Stimulated activated CD4-positive, alpha-beta T cell treated with anti-CD3 and anti-CD28 coated beads, TNF-alpha, amount 100 ng/mL, for 1 hour (primary cell): Measurements from ENCODE around the gene LTA4H.

Experiments
- DNase-seq, 3 donors: peaks; one replicate each; pipeline ENCODE4 v3.0.0-alpha.2; 2020; ENCODE audit warnings: low read depth in 3 of 3, low spot score in 1 of 3

Gene LTA4H

DNA sequence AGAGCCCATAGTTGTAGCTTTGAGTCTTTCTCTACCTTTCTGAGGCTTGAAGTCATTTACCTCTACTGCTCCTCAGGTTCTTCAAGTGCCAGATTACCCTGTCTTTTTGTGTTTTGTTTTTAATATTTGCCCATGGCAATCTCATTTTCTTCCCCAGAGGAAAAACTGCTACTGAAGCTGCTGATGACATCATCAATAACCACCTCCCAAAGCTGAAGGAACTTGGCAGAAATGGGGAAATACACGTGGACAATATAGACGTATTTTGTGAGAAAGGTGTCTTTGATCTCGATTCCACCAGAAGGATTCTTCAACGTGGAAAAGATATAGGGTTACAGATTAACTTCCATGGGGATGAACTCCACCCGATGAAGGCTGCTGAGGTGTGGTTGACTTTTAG, 75.1 kb downstream of the LTA4H start:
- no peak for DNase-seq

- DNase-seq = no peak
Measured at GRCh38 chr12:95959107-95959506, 76.3 kb downstream of the LTA4H start.

GRCh38 chr12:95956557-95957145, 78.7 kb downstream of the LTA4H start:
- no peak for DNase-seq

GRCh38 chr12:95955549-95956159, 79.7 kb downstream of the LTA4H start:
- DNase-seq = no peak

DNA sequence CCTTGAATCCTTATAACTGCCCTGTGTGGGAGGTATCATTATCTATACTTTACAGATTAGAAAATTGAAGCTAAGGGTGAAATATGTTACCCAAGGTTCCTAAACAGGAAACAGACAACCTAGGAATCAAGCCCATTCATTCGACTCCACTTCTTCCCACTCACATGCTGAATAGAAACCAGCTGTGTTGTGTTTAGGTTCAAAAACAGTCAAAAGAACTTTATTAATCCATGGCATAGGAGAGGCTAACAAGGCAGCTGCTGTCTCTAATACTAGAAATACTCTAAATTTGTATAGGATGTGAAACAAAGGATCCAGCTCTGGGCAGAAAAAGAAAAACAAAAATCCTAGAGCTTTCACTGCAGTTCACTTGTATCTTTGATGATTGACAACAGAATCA, 82.4 kb downstream of the LTA4H start:
- DNase-seq = no peak

DNA sequence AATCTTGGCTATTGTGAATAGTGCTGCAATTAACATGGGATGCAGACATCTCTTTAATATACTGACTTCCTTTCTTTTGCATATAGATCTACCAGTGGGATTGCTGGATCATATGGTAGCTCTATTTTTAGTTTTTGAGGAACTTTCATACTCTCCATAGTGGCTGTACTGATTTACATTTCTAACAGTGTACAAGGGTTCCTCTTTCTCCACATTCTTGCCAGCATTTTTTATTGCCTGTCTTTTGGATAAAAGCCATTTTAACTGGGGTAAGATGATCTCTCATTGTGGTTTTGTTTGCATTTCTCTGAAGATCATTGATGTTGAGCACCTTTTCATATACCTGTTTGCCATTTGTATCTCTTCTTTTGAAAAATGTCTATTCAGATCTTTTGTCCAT, 83.9 kb downstream of the LTA4H start:
- no peak for DNase-seq
